Body of pancreas (tissue), 4 donors: ENCODE results near the gene DTX1.

Experiments used
- POLR2A ChIP-seq, 3 donors: fragments of 450-650 bp; IDR thresholded peaks; one replicate each; pipeline ENCODE4 v1.6.1; 2016; ENCODE audit warnings: antibody characterized with exemption in 3 of 3, mild to moderate bottlenecking in 2 of 3
- TF ChIP-seq, protein P1 (sequence below), 7 experiments: fragments of 450-650 bp in 4 of 7; fragments of 200-600 bp in 3 of 7; sonication (generic) in 3 of 7; IDR thresholded peaks; one replicate each; pipeline ENCODE4 v1.5.1; 2016 to 2019; ENCODE audit warnings: antibody characterized with exemption in 7 of 7

GRCh38 chr12:113134071-113134470, 77.5 kb downstream of the DTX1 start:
- TF ChIP-seq, protein P1, sequence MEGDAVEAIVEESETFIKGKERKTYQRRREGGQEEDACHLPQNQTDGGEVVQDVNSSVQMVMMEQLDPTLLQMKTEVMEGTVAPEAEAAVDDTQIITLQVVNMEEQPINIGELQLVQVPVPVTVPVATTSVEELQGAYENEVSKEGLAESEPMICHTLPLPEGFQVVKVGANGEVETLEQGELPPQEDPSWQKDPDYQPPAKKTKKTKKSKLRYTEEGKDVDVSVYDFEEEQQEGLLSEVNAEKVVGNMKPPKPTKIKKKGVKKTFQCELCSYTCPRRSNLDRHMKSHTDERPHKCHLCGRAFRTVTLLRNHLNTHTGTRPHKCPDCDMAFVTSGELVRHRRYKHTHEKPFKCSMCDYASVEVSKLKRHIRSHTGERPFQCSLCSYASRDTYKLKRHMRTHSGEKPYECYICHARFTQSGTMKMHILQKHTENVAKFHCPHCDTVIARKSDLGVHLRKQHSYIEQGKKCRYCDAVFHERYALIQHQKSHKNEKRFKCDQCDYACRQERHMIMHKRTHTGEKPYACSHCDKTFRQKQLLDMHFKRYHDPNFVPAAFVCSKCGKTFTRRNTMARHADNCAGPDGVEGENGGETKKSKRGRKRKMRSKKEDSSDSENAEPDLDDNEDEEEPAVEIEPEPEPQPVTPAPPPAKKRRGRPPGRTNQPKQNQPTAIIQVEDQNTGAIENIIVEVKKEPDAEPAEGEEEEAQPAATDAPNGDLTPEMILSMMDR (IDR thresholded peaks at IDR 0.05), result no peak
- no peak for TF ChIP-seq POLR2A (IDR thresholded peaks at IDR 0.05)
